Omental fat pad (tissue), 4 donors: ENCODE results near the gene RGS14. TPM values are rescaled to one million over a fixed set of nuclear protein-coding genes. Genes with fewer than 3 reads are reported as not detected.

Experiments used
- ATAC-seq: fragments of 150-250 bp; one replicate; pipeline ENCODE4 v1.9.1; 2016; ENCODE audit warnings: mild to moderate bottlenecking, moderate library complexity; ENCODE audit not compliant: low FRiP score
- DNase-seq: peaks from one replicate; pipeline ENCODE4 v3.0.0-alpha.2; 2019; ENCODE audit warnings: low spot score
- CTCF ChIP-seq, 3 donors: fragments of 450-650 bp; IDR thresholded peaks; one replicate each; pipeline ENCODE4 v1.5.1; 2016 to 2017; ENCODE audit warnings: antibody characterized with exemption in 3 of 3, mild to moderate bottlenecking in 3 of 3, moderate library complexity in 2 of 3
- total RNA-seq, 4 donors: library from RNA; depleted of rRNA; stranded (reverse); fragments of >200 nt; gene quantifications; one replicate each; pipeline ENCODE4 v1.1.0, GENCODE V29; 2016

Gene RGS14
- total RNA-seq, 4 donors from 2014 or later: 7.1 to 25.1 (median 8.2) TPM

GRCh38 chr5:177351392-177352329 is 6.1 kb upstream of the RGS14 start, which contains the start of gene LMAN2:
LMAN2 (minus strand) TSS chr5:177351668; CDS start chr5:177351647, 21 bp downstream.
- DNase-seq: peak; percentile 80
- ATAC-seq: peak; percentile 97
- TF ChIP-seq CTCF (IDR thresholded peaks at IDR 0.05): no peak

DNA sequence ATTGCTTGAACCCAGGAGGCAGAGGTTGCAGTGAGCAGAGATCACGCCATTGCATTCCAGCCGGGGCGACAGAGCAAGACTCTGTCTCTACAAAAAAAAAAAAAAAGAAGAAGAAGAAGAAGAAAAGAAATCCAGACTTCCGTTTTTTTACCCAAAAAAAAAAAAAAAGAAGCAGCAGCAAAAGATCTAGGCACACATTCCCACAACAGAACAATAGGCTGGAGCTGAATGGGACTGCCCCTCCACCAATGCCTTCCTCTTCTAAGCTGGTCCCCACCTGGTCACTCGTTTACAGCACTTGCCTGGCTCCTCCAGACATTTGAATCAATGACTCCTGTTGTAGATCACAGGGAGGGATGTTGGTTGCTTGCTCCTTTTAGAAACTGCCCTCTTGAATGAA is 4.6 kb upstream of the RGS14 start:
- TF ChIP-seq CTCF (IDR thresholded peaks at IDR 0.05): no peak
- ATAC-seq: no peak
- no peak for DNase-seq

DNA sequence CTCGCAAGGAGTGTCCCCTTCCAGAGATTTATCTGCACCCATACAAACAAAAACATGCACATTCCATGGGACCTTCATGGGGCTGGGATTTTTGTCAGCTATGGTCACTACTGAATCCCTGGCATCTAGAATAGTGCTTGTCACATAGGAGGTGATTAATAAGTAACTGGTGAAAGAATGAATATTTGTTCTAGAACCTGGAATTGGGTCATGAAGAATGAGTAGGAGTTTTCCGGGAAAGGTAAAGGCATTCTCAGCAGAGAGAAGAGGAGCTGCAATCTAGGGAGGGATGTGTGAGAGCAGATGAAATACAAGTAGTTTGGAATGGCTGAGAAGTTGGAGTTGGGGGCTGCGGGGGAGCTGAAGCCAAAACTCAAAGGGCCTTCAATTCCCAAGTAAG is 3.5 kb upstream of the RGS14 start:
- DNase-seq (no peak), ATAC-seq (no peak)
- TF ChIP-seq CTCF (IDR thresholded peaks at IDR 0.05): no peak

DNA sequence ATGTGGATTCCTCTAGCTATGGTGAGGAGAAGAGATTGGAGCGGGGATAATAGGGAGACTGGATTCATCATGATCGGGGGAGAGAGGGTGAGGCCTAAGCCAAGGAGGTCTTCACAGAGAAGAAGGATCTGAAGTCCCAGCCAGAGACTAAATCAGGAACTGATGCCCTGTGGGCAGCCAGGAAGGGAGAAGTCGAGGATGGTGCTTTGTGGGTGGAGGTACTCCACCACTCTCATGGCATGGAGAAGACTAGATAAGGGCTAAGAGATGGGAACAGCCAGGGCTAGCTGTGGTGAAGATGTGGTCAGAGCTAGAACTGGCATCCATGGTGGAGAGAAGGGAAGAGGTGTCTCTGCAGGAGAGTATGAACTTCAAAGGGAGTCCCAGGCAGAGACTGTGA is 3.0 kb upstream of the RGS14 start:
- ATAC-seq (no peak), DNase-seq (no peak)
- no peak for TF ChIP-seq CTCF (IDR thresholded peaks at IDR 0.05)

DNA sequence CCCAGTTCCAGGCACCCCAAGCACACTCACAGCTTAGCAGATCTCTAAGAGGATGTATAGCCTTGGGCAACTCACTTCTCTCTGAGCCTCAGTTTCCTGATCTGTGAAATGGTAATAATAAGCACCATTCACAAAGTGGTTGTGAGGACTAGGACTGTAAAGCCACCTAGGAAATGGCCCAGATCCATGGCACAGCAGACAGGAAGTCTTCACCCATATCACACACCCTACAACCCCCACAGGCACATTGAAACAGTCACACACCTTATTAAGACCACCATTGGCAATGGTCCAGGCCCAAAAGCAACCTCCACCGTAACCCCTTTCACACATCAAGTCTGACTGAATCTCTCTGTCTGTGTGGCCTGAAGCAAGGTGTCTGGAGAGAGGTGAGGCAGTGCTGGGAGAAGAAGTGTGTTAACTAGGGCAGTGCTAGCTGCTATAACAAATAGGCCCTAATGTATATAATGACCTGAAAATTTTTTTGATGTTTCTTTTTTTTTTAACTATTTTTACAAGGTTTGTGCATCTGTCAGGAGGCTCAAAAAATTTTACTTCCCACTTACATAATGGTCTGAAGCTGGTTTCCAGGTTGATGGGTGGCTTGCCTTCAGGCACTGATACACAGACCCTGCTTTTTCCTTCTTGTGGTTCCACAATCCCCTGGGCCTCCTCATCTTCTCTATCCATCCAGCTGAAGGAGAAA is 2.4 kb upstream of the RGS14 start:
- ATAC-seq: no peak

GRCh38 chr5:177355868-177356168 is 1.9 kb upstream of the RGS14 start:
- TF ChIP-seq CTCF (IDR thresholded peaks at IDR 0.05): no peak
- DNase-seq: no peak
- ATAC-seq: no peak

More for the DNA sequence above, 2.4 kb upstream of the RGS14 start:
- no peak for TF ChIP-seq CTCF (IDR thresholded peaks at IDR 0.05)
- no peak for DNase-seq
